Stimulated activated CD8-positive, alpha-beta memory T cell treated with anti-CD3 and anti-CD28 coated beads, Interleukin-2, amount 100 ng/mL, for 48 hours (primary cell): Measurements from ENCODE around the gene MED15.
A peak's percentile ranks its signal among the peaks of the same experiment; 100 is the strongest.

Source experiments
- DNase-seq, 2 donors: peaks; one replicate each; pipeline ENCODE4 v3.0.0-alpha.2; 2020; ENCODE audit warnings: low read depth in 2 of 2

Gene MED15

GRCh38 chr22:20571078-20571503 is 63.7 kb downstream of the MED15 start:
- DNase-seq: no peak

GRCh38 chr22:20571531-20572007 is 64.2 kb downstream of the MED15 start:
- DNase-seq: peak; percentile 58 to 67

GRCh38 chr22:20572132-20572802 is 64.9 kb downstream of the MED15 start:
- no peak for DNase-seq

- no peak for DNase-seq
Measured at GRCh38 chr22:20573176-20573832, 65.9 kb downstream of the MED15 start.

GRCh38 chr22:20573833-20574615 is 66.6 kb downstream of the MED15 start:
- no peak for DNase-seq

GRCh38 chr22:20574920-20575353 is 67.5 kb downstream of the MED15 start:
- no peak for DNase-seq

- no peak for DNase-seq
Measured at GRCh38 chr22:20575724-20576444, 68.5 kb downstream of the MED15 start.

- no peak for DNase-seq
Measured at GRCh38 chr22:20576445-20576816, 69.0 kb downstream of the MED15 start.

- no peak for DNase-seq
Measured at GRCh38 chr22:20577045-20577444, 69.6 kb downstream of the MED15 start.

GRCh38 chr22:20577549-20577975 is 70.2 kb downstream of the MED15 start:
- DNase-seq: no peak

- DNase-seq: no peak
Measured at GRCh38 chr22:20578192-20578591, 70.8 kb downstream of the MED15 start.

- no peak for DNase-seq
Measured at GRCh38 chr22:20578707-20579106, 71.3 kb downstream of the MED15 start.

GRCh38 chr22:20579273-20580120 is 72.1 kb downstream of the MED15 start:
- DNase-seq: no peak

GRCh38 chr22:20580179-20580578 is 72.8 kb downstream of the MED15 start:
- DNase-seq: no peak

- DNase-seq: no peak
Measured at GRCh38 chr22:20580611-20581502, 73.4 kb downstream of the MED15 start.

- no peak for DNase-seq
Measured at GRCh38 chr22:20581503-20582170, 74.2 kb downstream of the MED15 start.

- no peak for DNase-seq
Measured at GRCh38 chr22:20582171-20582511, 74.7 kb downstream of the MED15 start.

- no peak for DNase-seq
Measured at GRCh38 chr22:20582520-20583361, 75.3 kb downstream of the MED15 start.
